ENCODE results near the gene ACSS2.

ACSS2 gene

DNA sequence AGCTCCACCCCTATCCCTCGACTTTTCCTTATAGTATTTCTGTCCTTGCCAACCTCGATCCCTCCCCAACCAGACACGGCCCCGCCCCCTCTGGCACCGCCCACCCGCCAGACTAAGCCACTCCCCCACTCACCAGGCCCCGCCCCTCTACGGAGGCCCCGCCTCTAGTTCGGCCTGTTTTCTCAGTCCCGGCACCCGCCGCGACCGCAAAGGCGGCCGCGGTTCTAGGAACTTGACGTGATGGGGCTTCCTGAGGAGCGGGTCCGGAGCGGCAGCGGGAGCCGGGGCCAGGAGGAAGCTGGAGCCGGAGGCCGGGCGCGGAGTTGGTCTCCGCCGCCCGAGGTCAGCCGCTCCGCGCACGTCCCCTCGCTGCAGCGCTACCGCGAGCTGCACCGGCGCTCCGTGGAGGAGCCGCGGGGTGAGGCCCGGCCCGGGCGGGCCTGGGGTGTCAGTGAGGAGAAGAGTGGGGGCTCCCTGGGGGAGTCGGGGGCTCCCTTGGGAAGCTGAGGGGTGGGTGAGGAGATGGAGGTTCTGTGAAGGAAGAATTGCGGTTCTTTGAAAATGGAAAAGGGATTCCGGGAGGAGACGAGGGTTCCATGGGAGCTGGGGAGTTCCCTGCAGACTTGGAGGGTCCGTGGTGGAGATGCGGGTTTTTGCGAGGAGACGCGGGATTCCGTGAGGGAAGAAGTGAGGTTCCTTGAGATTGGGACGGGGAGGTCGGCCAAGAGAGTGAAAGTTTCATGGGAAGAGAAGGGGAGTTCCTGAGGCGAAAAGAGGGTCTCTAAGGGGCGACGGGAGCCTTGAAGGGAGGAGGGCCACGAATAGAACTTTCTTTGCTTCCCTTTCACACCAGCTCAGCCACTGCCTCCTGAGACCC, at the start of gene ACSS2:
TSS of gene ACSS2 (plus strand) at position 207 of the 877 bp plus-strand sequence. CDS start at position 241, 34 bp downstream.
- TF ChIP-seq GATA2 (IDR thresholded peaks at IDR 0.05; ENCODE audit: low read depth, low read length) (no peak), GATA3 (IDR thresholded peaks at IDR 0.05; ENCODE audit: low read depth, low read length) (no peak)

GRCh38 chr20:34829191-34829590, 47.2 kb upstream of the ACSS2 start:
- no peak for TF ChIP-seq GATA2 (IDR thresholded peaks at IDR 0.05; ENCODE audit: low read depth, low read length)
- no peak for TF ChIP-seq GATA3 (IDR thresholded peaks at IDR 0.05; ENCODE audit: low read depth, low read length)

DNA sequence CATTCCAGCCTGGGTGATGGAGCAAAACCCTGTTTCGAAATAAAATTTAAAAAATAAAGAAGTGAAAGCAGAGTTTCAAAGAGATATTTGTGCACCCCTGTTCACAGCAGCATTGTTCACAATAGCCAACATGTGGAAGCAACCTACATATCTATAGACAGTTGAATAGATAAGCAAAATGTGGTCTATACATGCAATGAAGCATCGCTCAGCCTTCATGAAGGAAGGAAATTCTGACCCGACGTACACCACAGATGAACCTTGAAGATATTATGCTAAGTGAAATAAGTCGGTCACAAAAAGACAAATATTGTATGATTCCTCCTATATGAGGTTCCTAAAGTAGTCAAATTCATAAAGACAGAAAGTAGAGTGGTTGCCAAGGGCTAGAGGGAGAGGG, 44.5 kb upstream of the ACSS2 start:
- no peak for TF ChIP-seq GATA2 (IDR thresholded peaks at IDR 0.05; ENCODE audit: low read depth, low read length)
- TF ChIP-seq GATA3 (IDR thresholded peaks at IDR 0.05; ENCODE audit: low read depth, low read length), result no peak

- TF ChIP-seq GATA2 (IDR thresholded peaks at IDR 0.05; ENCODE audit: low read depth, low read length) (no peak), GATA3 (IDR thresholded peaks at IDR 0.05; ENCODE audit: low read depth, low read length) (no peak)
Measured at GRCh38 chr20:34834459-34834893, 41.9 kb upstream of the ACSS2 start.

GRCh38 chr20:34842143-34842542, 34.3 kb upstream of the ACSS2 start:
- TF ChIP-seq GATA2 (IDR thresholded peaks at IDR 0.05; ENCODE audit: low read depth, low read length), result no peak

DNA sequence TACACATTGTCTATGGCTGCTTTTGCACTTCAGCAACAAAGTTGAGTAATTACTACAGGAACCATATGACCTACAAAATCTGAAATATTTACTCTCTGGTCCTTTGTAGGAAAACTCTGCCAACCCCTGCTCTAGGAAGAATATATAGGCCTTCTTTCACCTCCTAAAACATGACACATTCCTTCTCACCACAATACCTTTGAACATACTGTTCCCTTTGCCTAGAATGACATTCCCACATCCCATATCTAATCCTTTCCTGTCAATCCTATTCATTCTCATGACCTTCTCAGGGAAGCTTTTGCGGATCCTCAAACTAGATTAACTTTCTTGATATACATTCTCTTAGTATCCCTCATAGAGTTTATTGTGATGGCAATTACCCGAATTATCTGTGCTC, 33.0 kb upstream of the ACSS2 start:
- TF ChIP-seq GATA3 (IDR thresholded peaks at IDR 0.05; ENCODE audit: low read depth, low read length), result no peak
- no peak for TF ChIP-seq GATA2 (IDR thresholded peaks at IDR 0.05; ENCODE audit: low read depth, low read length)

DNA sequence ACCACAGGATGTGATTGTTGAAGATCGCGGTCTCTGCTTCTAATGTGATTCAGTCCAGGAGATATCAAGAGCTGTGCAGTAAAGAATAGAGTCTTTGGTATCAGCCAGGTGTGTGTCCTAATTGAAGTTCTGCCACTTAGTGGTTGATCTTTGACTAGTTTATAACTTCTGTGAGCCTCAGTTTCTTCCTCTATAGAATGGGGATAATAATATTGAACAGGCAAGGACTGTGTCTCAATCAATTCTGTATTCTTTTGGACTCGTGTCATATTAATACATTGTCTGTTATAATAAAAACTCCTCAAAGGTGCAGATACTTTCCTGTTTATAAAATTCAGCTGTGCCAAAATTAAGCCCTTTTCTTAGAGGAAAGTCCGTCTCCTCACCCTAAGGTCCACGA, 27.8 kb upstream of the ACSS2 start:
- TF ChIP-seq GATA3 (IDR thresholded peaks at IDR 0.05; ENCODE audit: low read depth, low read length), result no peak
- no peak for TF ChIP-seq GATA2 (IDR thresholded peaks at IDR 0.05; ENCODE audit: low read depth, low read length)

DNA sequence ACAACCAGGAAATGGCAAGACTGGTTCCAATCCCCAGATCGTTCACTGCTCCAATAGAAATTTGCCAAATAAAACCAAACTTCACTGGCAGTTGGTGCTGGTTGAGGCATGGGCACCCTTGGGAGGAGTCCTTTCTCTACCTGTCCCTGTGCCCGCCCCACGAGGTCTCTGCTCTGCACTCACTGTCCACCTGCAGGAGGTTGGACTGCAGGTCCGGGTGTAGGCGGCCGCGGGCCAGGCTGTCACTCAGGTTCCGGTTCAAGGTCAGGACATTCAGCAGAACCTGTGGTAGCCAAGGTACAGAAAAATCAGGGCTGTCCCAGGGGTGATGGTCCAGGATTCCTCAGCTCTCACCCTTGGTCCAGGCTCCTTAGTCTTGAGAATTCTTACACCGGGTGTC, 26.6 kb upstream of the ACSS2 start:
- no peak for TF ChIP-seq GATA2 (IDR thresholded peaks at IDR 0.05; ENCODE audit: low read depth, low read length)
- no peak for TF ChIP-seq GATA3 (IDR thresholded peaks at IDR 0.05; ENCODE audit: low read depth, low read length)

DNA sequence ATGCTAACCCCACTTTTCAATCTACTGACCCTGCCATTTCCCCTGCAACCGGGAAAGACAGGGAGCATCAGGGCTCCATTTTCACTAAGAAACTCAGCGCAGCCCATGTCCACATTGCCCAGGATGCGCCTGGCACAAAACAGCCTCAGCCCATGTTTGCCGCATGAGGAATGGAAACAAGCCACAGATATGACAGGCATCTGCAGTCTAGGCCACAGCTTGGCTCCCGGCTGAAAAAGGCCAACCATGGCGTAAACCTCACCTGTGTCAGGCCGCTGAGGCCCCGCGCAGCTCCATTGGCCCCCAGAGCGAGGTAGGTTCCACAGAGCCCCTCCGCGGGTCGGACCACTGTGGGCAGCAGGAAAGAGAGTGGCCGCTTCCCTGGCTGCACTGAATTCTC, 25.4 kb upstream of the ACSS2 start:
- TF ChIP-seq GATA3 (IDR thresholded peaks at IDR 0.05; ENCODE audit: low read depth, low read length) (no peak), GATA2 (IDR thresholded peaks at IDR 0.05; ENCODE audit: low read depth, low read length) (no peak)

DNA sequence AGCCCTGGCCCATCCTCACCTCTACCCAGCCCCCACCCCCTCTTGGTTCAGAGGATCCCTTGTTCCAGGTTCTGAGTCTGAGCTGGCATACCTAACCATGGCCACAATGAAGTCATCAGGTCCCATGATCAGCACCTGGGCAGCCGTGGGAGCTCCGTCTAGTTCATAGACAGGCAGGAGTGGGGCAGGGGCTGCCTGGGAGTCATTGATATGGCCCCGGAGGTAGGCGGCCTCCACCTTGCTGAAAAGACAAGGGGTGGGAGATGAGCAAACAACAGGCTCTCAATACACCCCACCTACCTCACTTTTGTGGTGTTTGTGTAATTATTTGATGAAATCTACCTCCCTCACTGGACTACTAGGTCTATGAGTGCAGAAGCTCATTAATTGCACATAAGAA, 24.1 kb upstream of the ACSS2 start:
- TF ChIP-seq GATA2 (IDR thresholded peaks at IDR 0.05; ENCODE audit: low read depth, low read length) (no peak), GATA3 (IDR thresholded peaks at IDR 0.05; ENCODE audit: low read depth, low read length) (no peak)

- TF ChIP-seq GATA2 (IDR thresholded peaks at IDR 0.05; ENCODE audit: low read depth, low read length), result no peak
- TF ChIP-seq GATA3 (IDR thresholded peaks at IDR 0.05; ENCODE audit: low read depth, low read length), result no peak
Measured at GRCh38 chr20:34859367-34859766, 17.0 kb upstream of the ACSS2 start.

- TF ChIP-seq GATA3 (IDR thresholded peaks at IDR 0.05; ENCODE audit: low read depth, low read length), result no peak
- TF ChIP-seq GATA2 (IDR thresholded peaks at IDR 0.05; ENCODE audit: low read depth, low read length), result no peak
Measured at GRCh38 chr20:34859826-34860545, 16.4 kb upstream of the ACSS2 start.

- TF ChIP-seq GATA2 (IDR thresholded peaks at IDR 0.05; ENCODE audit: low read depth, low read length) (no peak), GATA3 (IDR thresholded peaks at IDR 0.05; ENCODE audit: low read depth, low read length) (no peak)
Measured at GRCh38 chr20:34861386-34862084, 14.9 kb upstream of the ACSS2 start.

DNA sequence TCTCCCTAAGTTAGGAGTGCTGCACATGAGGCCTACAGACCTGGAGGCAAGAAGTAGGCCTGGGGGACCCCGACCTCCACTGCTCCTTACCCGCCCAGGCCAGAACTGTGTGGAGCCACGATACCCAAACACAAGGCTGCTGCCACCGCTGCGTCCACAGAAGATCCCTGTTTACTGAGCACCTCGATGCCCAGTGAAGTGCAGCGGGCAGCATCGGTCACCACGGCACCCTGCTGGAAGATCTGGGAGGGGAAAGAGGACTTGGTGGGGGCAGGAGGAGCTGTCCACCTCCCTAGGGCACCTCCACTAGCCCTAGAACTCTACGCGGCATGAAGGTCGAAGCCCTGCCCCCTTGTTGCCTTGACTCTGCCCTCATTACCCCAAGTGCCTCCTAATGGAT, 13.7 kb upstream of the ACSS2 start:
- TF ChIP-seq GATA3 (IDR thresholded peaks at IDR 0.05; ENCODE audit: low read depth, low read length), result no peak
- no peak for TF ChIP-seq GATA2 (IDR thresholded peaks at IDR 0.05; ENCODE audit: low read depth, low read length)
